Measurements from ENCODE around the gene FCN1. TPM values are rescaled to one million over a fixed set of nuclear protein-coding genes. Genes with fewer than 3 reads are reported as not detected.

FCN1 gene
- total RNA-seq, 1 experiment from 2014 or later = not detected

DNA sequence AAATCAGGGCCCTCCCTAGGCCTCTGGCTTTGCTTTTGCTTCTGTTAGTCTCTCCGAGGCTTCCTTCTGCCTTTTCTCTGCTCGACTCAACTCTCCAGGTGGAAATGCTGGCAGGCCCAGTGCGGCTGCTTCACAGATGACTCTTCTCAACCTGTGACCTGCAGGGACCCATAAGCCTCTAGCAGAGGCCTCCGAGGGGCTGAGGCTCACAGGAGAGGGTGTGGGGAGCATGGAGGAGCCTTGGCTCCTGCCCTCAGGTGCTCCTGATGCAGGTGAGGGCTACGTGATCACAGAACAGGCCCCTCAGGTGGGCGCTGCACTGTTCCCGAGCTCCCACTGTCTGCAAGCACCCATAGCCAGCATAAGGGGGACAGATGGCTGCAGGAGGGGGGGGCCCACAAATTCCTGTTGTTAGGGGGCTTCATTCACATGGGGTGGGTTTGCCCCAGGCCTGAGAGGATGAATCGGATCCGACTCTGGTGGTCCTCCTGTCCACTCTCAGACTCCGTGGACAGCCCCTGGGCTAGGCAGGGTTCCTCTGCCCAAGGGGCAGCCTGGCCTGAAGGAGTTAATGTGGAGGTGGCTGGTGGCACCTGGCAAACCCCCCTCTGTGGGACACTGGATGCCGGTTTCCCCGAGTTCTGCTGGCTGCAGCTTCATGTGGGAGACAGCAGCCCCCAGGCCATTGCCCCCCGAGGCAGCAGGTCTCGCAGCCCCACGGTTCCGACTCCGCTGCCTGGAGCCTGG, 48.0 kb downstream of the FCN1 start:
- no peak overlapping the region for H2AFZ ChIP-seq (ENCODE audit: low read length)

GRCh38 chr9:134868751-134869553, 48.8 kb downstream of the FCN1 start:
- Histone ChIP-seq H3K9ac (ENCODE audit: low read length) (no peak overlapping the region), H3K79me2 (ENCODE audit: low read length) (no peaks in the 10 kb centered on the region), H3K4me2 (ENCODE audit: low read depth, low read length, poor library complexity, severe bottlenecking) (no peak overlapping the region), H3K27me3 (ENCODE audit: low read length) (no peaks in the 10 kb centered on the region), H3K4me1 (ENCODE audit: low read length) (peaks cover 7% of the 10 kb centered on the region), H3K27ac (ENCODE audit: low read length) (no peak overlapping the region), H3K36me3 (ENCODE audit: insufficient read depth, low read length) (no peaks in the 10 kb centered on the region), H2AFZ (ENCODE audit: low read length) (no peak overlapping the region), H3K4me3 (ENCODE audit: low read length) (no peak overlapping the region), H3K9me3 (ENCODE audit: low read length) (no peaks in the 10 kb centered on the region), H3K9me2 (replicated peaks; ENCODE audit: insufficient read depth, low read length) (no peaks in the 10 kb centered on the region), H4K20me1 (ENCODE audit: insufficient read depth, low read depth, low read length) (no peaks in the 10 kb centered on the region)
- DNase-seq = no peak

More for the DNA sequence above, 48.0 kb downstream of the FCN1 start:
- no peak for DNase-seq
- Histone ChIP-seq H3K36me3 (ENCODE audit: insufficient read depth, low read length) (no peaks in the 10 kb centered on the region), H3K9ac (ENCODE audit: low read length) (no peak overlapping the region), H3K9me2 (replicated peaks; ENCODE audit: insufficient read depth, low read length) (no peaks in the 10 kb centered on the region), H3K27ac (ENCODE audit: low read length) (no peak overlapping the region), H3K4me3 (ENCODE audit: low read length) (no peak overlapping the region), H4K20me1 (ENCODE audit: insufficient read depth, low read depth, low read length) (no peaks in the 10 kb centered on the region), H3K4me1 (ENCODE audit: low read length) (peaks cover 7% of the 10 kb centered on the region), H3K4me2 (ENCODE audit: low read depth, low read length, poor library complexity, severe bottlenecking) (no peak overlapping the region), H3K9me3 (ENCODE audit: low read length) (no peaks in the 10 kb centered on the region), H3K79me2 (ENCODE audit: low read length) (no peaks in the 10 kb centered on the region), H3K27me3 (ENCODE audit: low read length) (no peaks in the 10 kb centered on the region)

DNA sequence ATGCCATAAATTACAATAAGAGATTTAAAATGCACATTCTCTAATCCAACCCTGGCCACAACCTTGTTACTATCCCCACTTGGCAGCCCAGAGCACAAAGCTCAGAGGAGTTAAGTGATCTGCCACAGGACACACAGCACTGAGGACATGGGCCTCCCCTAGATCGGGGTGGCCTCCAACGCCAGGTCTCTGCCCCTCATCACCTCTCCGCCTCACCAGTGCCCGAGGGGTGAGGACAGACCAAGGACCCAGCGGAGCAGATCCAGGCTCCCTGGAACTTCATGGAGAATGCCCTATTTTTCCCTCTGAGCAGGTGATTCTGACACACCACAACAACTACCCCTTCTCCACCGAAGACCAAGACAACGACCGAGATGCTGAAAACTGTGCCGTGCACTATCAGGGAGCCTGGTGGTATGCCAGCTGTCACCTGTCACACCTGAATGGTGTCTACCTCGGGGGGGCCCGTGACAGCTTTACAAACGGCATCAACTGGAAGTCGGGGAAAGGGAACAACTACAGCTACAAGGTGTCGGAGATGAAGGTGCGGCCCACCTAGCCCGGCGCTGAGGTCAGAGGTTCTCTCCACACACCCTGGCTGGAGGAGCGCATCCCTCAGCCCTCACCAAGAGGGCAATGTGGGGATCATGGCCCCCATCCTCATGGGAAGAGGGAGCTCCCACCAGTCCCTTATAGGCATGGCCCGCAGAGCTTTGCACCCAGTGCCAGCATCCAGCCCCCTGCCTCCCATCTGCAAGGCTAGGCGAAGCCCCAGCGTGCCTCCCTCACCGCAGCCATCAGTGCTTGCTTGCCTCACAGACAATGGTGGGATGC, 49.6 kb downstream of the FCN1 start:
- Histone ChIP-seq H3K4me1 (ENCODE audit: low read length) (peaks cover 7% of the 10 kb centered on the region), H2AFZ (ENCODE audit: low read length) (no peak overlapping the region)
- no peak for DNase-seq

GRCh38 chr9:134864821-134865190, 52.9 kb downstream of the FCN1 start:
- H3K27me3 ChIP-seq (ENCODE audit: low read length) = no peaks in the 10 kb centered on the region
- no peaks in the 10 kb centered on the region for H3K9me3 ChIP-seq (ENCODE audit: low read length)
- no peak overlapping the region for H3K27ac ChIP-seq (ENCODE audit: low read length)
- no peak for DNase-seq
- H3K36me3 ChIP-seq (ENCODE audit: insufficient read depth, low read length) = no peaks in the 10 kb centered on the region
- H3K79me2 ChIP-seq (ENCODE audit: low read length) = no peaks in the 10 kb centered on the region
- no peaks in the 10 kb centered on the region for H3K9me2 ChIP-seq (replicated peaks; ENCODE audit: insufficient read depth, low read length)
- no peak overlapping the region for H3K4me3 ChIP-seq (ENCODE audit: low read length)
- H2AFZ ChIP-seq (ENCODE audit: low read length) = no peak overlapping the region
- H3K4me1 ChIP-seq (ENCODE audit: low read length) = peaks cover 7% of the 10 kb centered on the region
- H4K20me1 ChIP-seq (ENCODE audit: insufficient read depth, low read depth, low read length) = no peaks in the 10 kb centered on the region
- H3K4me2 ChIP-seq (ENCODE audit: low read depth, low read length, poor library complexity, severe bottlenecking) = no peak overlapping the region
- H3K9ac ChIP-seq (ENCODE audit: low read length) = no peak overlapping the region

More for the DNA sequence above, 49.6 kb downstream of the FCN1 start:
- no peaks in the 10 kb centered on the region for H3K9me2 ChIP-seq (replicated peaks; ENCODE audit: insufficient read depth, low read length)
- H4K20me1 ChIP-seq (ENCODE audit: insufficient read depth, low read depth, low read length) = no peaks in the 10 kb centered on the region
- no peaks in the 10 kb centered on the region for H3K27me3 ChIP-seq (ENCODE audit: low read length)
- no peak overlapping the region for H3K9ac ChIP-seq (ENCODE audit: low read length)
- no peak overlapping the region for H3K27ac ChIP-seq (ENCODE audit: low read length)
- no peak overlapping the region for H3K4me2 ChIP-seq (ENCODE audit: low read depth, low read length, poor library complexity, severe bottlenecking)
- H3K9me3 ChIP-seq (ENCODE audit: low read length) = no peaks in the 10 kb centered on the region
- no peak overlapping the region for H3K4me3 ChIP-seq (ENCODE audit: low read length)
- H3K36me3 ChIP-seq (ENCODE audit: insufficient read depth, low read length) = no peaks in the 10 kb centered on the region
- H3K79me2 ChIP-seq (ENCODE audit: low read length) = no peaks in the 10 kb centered on the region

DNA sequence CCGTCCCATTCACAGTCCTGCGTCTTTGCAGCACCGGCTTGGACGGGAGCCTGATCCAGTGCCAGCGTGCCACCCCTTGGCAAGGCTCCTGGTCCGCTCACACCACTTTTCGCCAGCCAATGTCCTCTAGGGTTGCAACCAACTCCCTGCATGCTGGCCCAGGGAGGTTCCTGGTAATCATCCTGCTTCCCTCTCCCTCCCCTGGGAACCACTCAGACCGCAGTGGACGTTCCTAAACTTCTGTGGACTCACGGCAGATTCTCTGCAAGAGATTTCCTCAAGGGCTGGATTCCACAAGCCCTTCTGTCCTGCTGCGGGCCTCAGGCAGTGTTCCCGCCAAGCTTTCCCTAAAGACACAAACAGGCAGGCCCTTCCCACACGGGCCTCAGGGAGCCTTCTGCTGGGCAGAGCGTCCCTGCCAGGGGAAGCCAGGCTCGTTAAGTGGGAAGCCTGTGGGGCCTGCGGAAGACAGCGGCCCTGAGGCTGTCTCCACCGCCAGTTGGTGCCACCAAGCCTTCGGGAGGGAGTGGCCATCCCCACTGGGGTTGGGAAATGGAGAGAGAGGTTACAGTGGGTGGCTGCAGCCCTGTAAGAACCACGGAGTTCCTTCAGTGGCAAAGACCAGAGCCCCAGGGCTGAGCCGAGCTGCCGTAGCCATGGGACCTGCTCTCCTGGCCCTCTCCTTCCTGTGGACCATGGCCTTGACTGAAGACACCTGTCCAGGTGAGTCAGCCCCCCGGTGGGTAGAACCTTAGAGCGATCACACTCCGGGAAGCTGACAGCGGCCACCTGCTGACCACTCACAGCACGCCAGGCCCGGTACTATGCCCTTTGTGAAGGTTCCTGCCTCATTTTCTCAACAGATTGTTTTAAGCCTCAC, 53.5 kb downstream of the FCN1 start:
- Histone ChIP-seq H3K27me3 (ENCODE audit: low read length) (no peaks in the 10 kb centered on the region), H3K9me3 (ENCODE audit: low read length) (no peaks in the 10 kb centered on the region), H3K4me1 (ENCODE audit: low read length) (peaks cover 3% of the 10 kb centered on the region), H3K4me3 (ENCODE audit: low read length) (no peak overlapping the region), H3K4me2 (ENCODE audit: low read depth, low read length, poor library complexity, severe bottlenecking) (no peak overlapping the region), H3K9me2 (replicated peaks; ENCODE audit: insufficient read depth, low read length) (no peaks in the 10 kb centered on the region), H3K36me3 (ENCODE audit: insufficient read depth, low read length) (no peaks in the 10 kb centered on the region), H2AFZ (ENCODE audit: low read length) (no peak overlapping the region), H4K20me1 (ENCODE audit: insufficient read depth, low read depth, low read length) (no peaks in the 10 kb centered on the region), H3K27ac (ENCODE audit: low read length) (no peak overlapping the region), H3K79me2 (ENCODE audit: low read length) (no peaks in the 10 kb centered on the region), H3K9ac (ENCODE audit: low read length) (no peak overlapping the region)
- no peak for DNase-seq

DNA sequence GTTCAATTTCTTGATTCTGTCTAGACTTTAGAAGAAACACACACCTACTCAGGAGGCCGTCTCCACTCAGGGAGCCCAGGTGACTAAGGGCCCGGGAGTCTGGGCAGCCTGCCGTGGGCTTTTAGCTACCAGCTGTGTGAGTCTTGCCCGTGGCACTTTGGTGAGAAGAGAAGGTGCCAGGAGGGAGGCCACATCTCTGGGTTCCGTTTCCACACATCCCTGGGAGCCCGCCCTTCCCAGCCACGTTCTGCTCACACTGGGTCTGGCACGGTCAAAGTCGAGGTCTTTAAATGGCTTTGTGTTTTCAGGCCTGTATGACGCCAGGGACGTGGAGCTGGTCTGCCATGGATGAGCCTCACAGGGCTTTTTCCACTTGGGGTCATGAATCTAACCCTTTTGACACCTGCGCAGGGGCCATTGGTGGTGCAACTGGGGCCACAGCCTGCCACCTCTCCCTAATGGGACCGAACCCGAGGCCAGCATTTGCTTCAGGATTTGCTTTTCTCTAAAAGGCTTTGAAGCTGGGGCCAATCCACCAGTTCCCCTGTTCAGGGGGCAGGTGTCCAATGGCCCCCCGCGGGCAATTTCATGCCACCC, 54.3 kb downstream of the FCN1 start:
- Histone ChIP-seq H3K4me1 (ENCODE audit: low read length) (no peaks in the 10 kb centered on the region), H3K4me2 (ENCODE audit: low read depth, low read length, poor library complexity, severe bottlenecking) (no peak overlapping the region), H3K36me3 (ENCODE audit: insufficient read depth, low read length) (no peaks in the 10 kb centered on the region), H3K79me2 (ENCODE audit: low read length) (no peaks in the 10 kb centered on the region), H3K9me2 (replicated peaks; ENCODE audit: insufficient read depth, low read length) (no peaks in the 10 kb centered on the region), H2AFZ (ENCODE audit: low read length) (no peak overlapping the region), H4K20me1 (ENCODE audit: insufficient read depth, low read depth, low read length) (no peaks in the 10 kb centered on the region), H3K4me3 (ENCODE audit: low read length) (no peak overlapping the region), H3K9me3 (ENCODE audit: low read length) (no peaks in the 10 kb centered on the region), H3K27ac (ENCODE audit: low read length) (no peak overlapping the region), H3K27me3 (ENCODE audit: low read length) (no peaks in the 10 kb centered on the region), H3K9ac (ENCODE audit: low read length) (no peak overlapping the region)
- no peak for DNase-seq

- no peaks in the 10 kb centered on the region for H3K27me3 ChIP-seq (ENCODE audit: low read length)
- no peak for DNase-seq
- no peak overlapping the region for H3K9ac ChIP-seq (ENCODE audit: low read length)
- H3K4me1 ChIP-seq (ENCODE audit: low read length) = no peaks in the 10 kb centered on the region
- no peaks in the 10 kb centered on the region for H4K20me1 ChIP-seq (ENCODE audit: insufficient read depth, low read depth, low read length)
- no peak overlapping the region for H3K4me2 ChIP-seq (ENCODE audit: low read depth, low read length, poor library complexity, severe bottlenecking)
- H2AFZ ChIP-seq (ENCODE audit: low read length) = no peak overlapping the region
- H3K4me3 ChIP-seq (ENCODE audit: low read length) = no peak overlapping the region
- no peaks in the 10 kb centered on the region for H3K9me3 ChIP-seq (ENCODE audit: low read length)
- H3K36me3 ChIP-seq (ENCODE audit: insufficient read depth, low read length) = no peaks in the 10 kb centered on the region
- no peaks in the 10 kb centered on the region for H3K9me2 ChIP-seq (replicated peaks; ENCODE audit: insufficient read depth, low read length)
- no peak overlapping the region for H3K27ac ChIP-seq (ENCODE audit: low read length)
- no peaks in the 10 kb centered on the region for H3K79me2 ChIP-seq (ENCODE audit: low read length)
Measured at GRCh38 chr9:134861595-134862334, 55.9 kb downstream of the FCN1 start.

All from Karpas-422 (cell line).